GM12878 (cell line): ENCODE measurements around the gene MPV17L. TPM values are rescaled to one million over a fixed set of nuclear protein-coding genes. Genes with fewer than 3 reads are reported as not detected.
"Not testable (repeated sequence)": the region's sequence is repeated elsewhere in the genome, so short reads cannot be mapped to it uniquely, and the experiment has no call there.

ENCODE experiments used
- ATAC-seq: fragments of 200-7000 bp; cut with Tn5 transposase; 3 replicates; pipeline ENCODE4 v1.9.1; 2020; ENCODE audit warnings: mild to moderate bottlenecking, moderate library complexity
- BruUV-seq: library from RNA; stranded (reverse); fragments of 400-500 nt; replicated peaks from 2 replicates; lab custom pipeline; 2021; lab: Mats Ljungman, UMichigan
- CTCF ChIA-PET: fragments of 300-600 bp; sonication (Branson Sonifier 250); formaldehyde crosslinking; extraction: SDS; loops from one replicate; lab custom pipeline; 2021; ENCODE audit warnings: inconsistent platforms; lab: Yijun Ruan, JAX
- POLR2A ChIA-PET: fragments of 350-600 bp; formaldehyde crosslinking; extraction: SDS; loops from one replicate; lab custom pipeline; 2021; ENCODE audit warnings: inconsistent platforms; lab: Charles Lee
- RAD21 ChIA-PET: fragments of 300-600 bp; sonication (Branson Sonifier 250); formaldehyde crosslinking; loops from one replicate; lab custom pipeline; 2023; ENCODE audit warnings: antibody characterized with exemption; ENCODE audit not compliant: unreplicated experiment; lab: Charles Lee
- SMC1A ChIA-PET: fragments of 300-600 bp; sonication (Branson Sonifier 250); formaldehyde crosslinking; loops from one replicate; lab custom pipeline; 2023; ENCODE audit not compliant: unreplicated experiment, uncharacterized antibody; lab: Charles Lee
- DNase-seq: peaks from one replicate; pipeline ENCODE4 v3.0.0-alpha.2; 2011; ENCODE audit warnings: low read depth, low spot score
- FAIRE-seq: peaks from 3 replicates; lab custom pipeline; 2011; peaks lifted over from hg19 to GRCh38; lab: Jason Lieb, UNC
- H2AFZ ChIP-seq: 2 replicates; pipeline ENCODE4 v1.6.0; 2011; ENCODE audit warnings: low read depth, low read length, control low read depth; ENCODE audit not compliant: control insufficient read depth
- H3K27ac ChIP-seq: 2 replicates; pipeline ENCODE4 v1.5.1; 2011; ENCODE audit warnings: control low read depth; ENCODE audit not compliant: control insufficient read depth, insufficient read depth
- H3K27me3 ChIP-seq, 2 experiments: replicated peaks in 1 of 2; 2 replicates each; pipeline versions ENCODE4 v1.6.0 to v1.6.1; 2011; ENCODE audit warnings: low read length in 1 of 2; ENCODE audit not compliant: control insufficient read depth in 2 of 2, insufficient read depth in 2 of 2
- H3K36me3 ChIP-seq, 2 experiments: 2 replicates each; pipeline ENCODE4 v1.5.1; 2011; ENCODE audit warnings: low read length in 1 of 2; ENCODE audit not compliant: control insufficient read depth in 2 of 2, insufficient read depth in 2 of 2
- H3K4me1 ChIP-seq: 2 replicates; pipeline ENCODE4 v1.6.1; 2011; ENCODE audit warnings: mild to moderate bottlenecking, low read length, moderate library complexity, mixed read lengths; ENCODE audit not compliant: control insufficient read depth, insufficient read depth
- H3K4me2 ChIP-seq: 2 replicates; pipeline ENCODE4 v1.6.0; 2011; ENCODE audit warnings: control low read depth; ENCODE audit not compliant: control insufficient read depth, insufficient read depth
- H3K4me3 ChIP-seq: fragments of 200-600 bp; sonication (generic); 2 replicates; pipeline ENCODE4 v1.5.1; 2016
- H3K79me2 ChIP-seq: 2 replicates; pipeline ENCODE4 v1.6.0; 2011; ENCODE audit warnings: low read length; ENCODE audit not compliant: control insufficient read depth, insufficient read depth
- H3K9ac ChIP-seq: 2 replicates; pipeline ENCODE4 v1.8.0; 2011; ENCODE audit warnings: low read length, control low read depth, mixed read lengths; ENCODE audit not compliant: control insufficient read depth, insufficient read depth
- H3K9me3 ChIP-seq: replicated peaks from 3 replicates; pipeline ENCODE4 v1.5.1; 2011; ENCODE audit warnings: mild to moderate bottlenecking, low read length; ENCODE audit not compliant: control insufficient read depth, insufficient read depth
- H4K20me1 ChIP-seq: 2 replicates; pipeline ENCODE4 v1.6.0; 2011; ENCODE audit not compliant: control insufficient read depth, insufficient read depth
- DPF2 ChIP-seq: fragments of 450-650 bp; IDR thresholded peaks from 2 replicates; pipeline ENCODE4 v1.6.1; 2017; ENCODE audit warnings: mild to moderate bottlenecking
- HCFC1 ChIP-seq: fragments of 150-350 bp; IDR thresholded peaks from 2 replicates; pipeline ENCODE4 v1.6.1; 2014; ENCODE audit warnings: low read length
- IKZF1 ChIP-seq: fragments of 450-650 bp; conservative IDR thresholded peaks from 2 replicates; pipeline ENCODE4 v1.6.1; 2017; ENCODE audit warnings: antibody characterized with exemption, mild to moderate bottlenecking
- RAD21 ChIP-seq: IDR thresholded peaks from 2 replicates; pipeline ENCODE4 v1.6.1; 2011; ENCODE audit warnings: mild to moderate bottlenecking, low read depth, low read length, moderate library complexity; ENCODE audit not compliant: insufficient read depth
- SIN3A ChIP-seq: IDR thresholded peaks from 2 replicates; pipeline ENCODE4 v1.6.1; 2012; ENCODE audit warnings: low read depth, low read length, improper control_type of control experiment
- YBX1 ChIP-seq: fragments of 450-650 bp; IDR thresholded peaks from 2 replicates; pipeline ENCODE4 v1.6.1; 2016; ENCODE audit warnings: antibody characterized with exemption
- ZNF24 ChIP-seq: fragments of 450-650 bp; IDR thresholded peaks from 2 replicates; pipeline ENCODE4 v1.6.1; 2017; ENCODE audit warnings: antibody characterized with exemption, mild to moderate bottlenecking
- WGBS: methylation state at CpG from one replicate; pipeline ENCODE4 v1.1.6; 2016; ENCODE audit warnings: low lambda C conversion rate; ENCODE audit not compliant: insufficient replicate concordance, insufficient coverage; ENCODE audit errors: missing lambda C conversion rate; 5-methylcytosine and 5-hydroxymethylcytosine counted together
- in situ Hi-C: fragments of 300-500 bp; cut with MboI; formaldehyde crosslinking; loops from 9 replicates; pipeline ENCODE4 v1.14.3; 2018; ENCODE audit warnings: mixed read lengths
- intact Hi-C: fragments of 100-400 bp; cut with micrococcal nuclease; formaldehyde crosslinking; loops from one replicate; pipeline ENCODE4 v1.14.2; 2022; ENCODE audit not compliant: unreplicated experiment
- polyA plus RNA-seq, 11 experiments: library from polyadenylated mRNA; depleted of rRNA in 4 of 11; unstranded in 6 of 11; stranded (reverse) in 5 of 11; fragments of >200 nt; fragmentation: Nextera tagmentation in 4 of 11; fragmentation: Illumina TruSeq in 1 of 11; extraction: Ambion mirVana in 4 of 11; extraction: Trizol in 1 of 11; gene quantifications; 1 replicate in 1 of 11; 2 replicates in 10 of 11; pipeline versions ENCODE4 v1.2.1 to v1.2.3, GENCODE V29; 2011 to 2016; ENCODE audit warnings: inconsistent platforms in 2 of 11, missing spikeins in 2 of 11, low read depth in 1 of 11
- total RNA-seq, 4 experiments: library from RNA; depleted of rRNA in 3 of 4; stranded (reverse); fragments of >200 nt in 3 of 4; fragmentation: Illumina TruSeq in 1 of 4; extraction: Trizol in 1 of 4; gene quantifications; 2 replicates each; pipeline versions ENCODE4 v1.2.1 to v1.2.3, GENCODE V29; 2013 to 2021

The MPV17L gene
- total and polyA plus RNA-seq, 10 of the 15 experiments (the other 5 are each of a cell fraction or from before 2014, with no cell fraction given): 0.02 to 0.10 (median 0.05) TPM; not detected in 5

- SMC1A ChIA-PET: no interaction called here
Measured at GRCh38 chr16:15399317-15399716, 3.8 kb downstream of the MPV17L start.

GRCh38 chr16:15400314-15400713 is 4.8 kb downstream of the MPV17L start:
- 88% methylated on average over 6 of the region's 6 CpGs for WGBS
- H3K27ac ChIP-seq, H4K20me1 ChIP-seq, RAD21 ChIA-PET, BruUV-seq, POLR2A ChIA-PET, intact Hi-C loops, SMC1A ChIA-PET, H3K27me3 ChIP-seq, H3K79me2 ChIP-seq, ATAC-seq, H3K9me3 ChIP-seq, H3K9ac ChIP-seq, DNase-seq, H3K36me3 ChIP-seq, H3K4me2 ChIP-seq, H3K4me3 ChIP-seq, CTCF ChIA-PET, FAIRE-seq, H3K4me1 ChIP-seq, H2AFZ ChIP-seq: not testable (repeated sequence)
- in situ Hi-C loops: loop anchor here (25.0 kb wide), 1 partner anchor 588 kb away; no protein-coding TSS in a partner anchor

More at GRCh38 chr16:15399317-15399716, 3.8 kb downstream of the MPV17L start:
- Histone ChIP-seq H3K79me2 (no peaks in the 10 kb centered on the region), H3K4me1 (peaks cover 9% of the 10 kb centered on the region), H3K4me3 (no peak overlapping the region), H3K27ac (no peak overlapping the region), H3K9me3 (no peaks in the 10 kb centered on the region), H2AFZ (no peak overlapping the region), H3K36me3 (no peaks in the 10 kb centered on the region), H3K4me2 (no peak overlapping the region), H4K20me1 (no peaks in the 10 kb centered on the region), H3K27me3 (no peaks in the 10 kb centered on the region), H3K9ac (no peak overlapping the region)
- in situ Hi-C loops (no loop called here), intact Hi-C loops (no loop called here)
- no peak for DNase-seq
- ChIA-PET CTCF (no interaction called here), POLR2A (no interaction called here), RAD21 (no interaction called here)
- ATAC-seq: no peak
- FAIRE-seq: no peak
- TF ChIP-seq RAD21 (no peak), YBX1 (no peak), IKZF1 (no peak), HCFC1 (no peak), SIN3A (no peak), DPF2 (no peak), ZNF24 (no peak)
- BruUV-seq: no TSS peak
- WGBS: 58% methylated on average over 3 of the region's 3 CpGs
